HL-60 (cell line): ENCODE data around the gene NPAS2.

Experiments used
- DNase-seq, 2 experiments: peaks; one replicate each; pipeline ENCODE4 v3.0.0-alpha.2; 2010 to 2020; ENCODE audit warnings: low read depth in 1 of 2, low spot score in 1 of 2
- H3K27ac ChIP-seq: fragments of 250-450 bp; sonication (Bioruptor Pico); replicated peaks from 2 replicates; pipeline ENCODE4 v1.5.1; 2020; ENCODE audit warnings: mild to moderate bottlenecking, moderate library complexity
- H3K27me3 ChIP-seq: fragments of 250-450 bp; sonication (Bioruptor Pico); 2 replicates; pipeline ENCODE4 v1.5.1; 2021; ENCODE audit warnings: mild to moderate bottlenecking, moderate library complexity; ENCODE audit not compliant: insufficient read depth, poor library complexity, severe bottlenecking
- H3K4me3 ChIP-seq: replicated peaks from 2 replicates; pipeline ENCODE4 v1.5.1; 2011; ENCODE audit warnings: mild to moderate bottlenecking, control low read depth, low read length; ENCODE audit not compliant: insufficient read depth
- GABPA ChIP-seq: IDR thresholded peaks from 2 replicates; pipeline ENCODE4 v1.6.1; 2012; ENCODE audit warnings: low read depth
- POLR2AphosphoS5 ChIP-seq: IDR thresholded peaks from 2 replicates; pipeline ENCODE4 v1.6.1; 2012; ENCODE audit warnings: low read depth
- REST ChIP-seq: IDR thresholded peaks from 2 replicates; pipeline ENCODE4 v1.6.1; 2012; ENCODE audit warnings: low read depth; ENCODE audit not compliant: insufficient replicate concordance
- SPI1 ChIP-seq: IDR thresholded peaks from 2 replicates; pipeline ENCODE4 v1.6.1; 2012; ENCODE audit warnings: low read depth, mild to moderate bottlenecking, borderline replicate concordance
- TF ChIP-seq, protein P1 (sequence below): IDR thresholded peaks from one replicate; pipeline ENCODE4 v1.5.1; 2011; ENCODE audit warnings: low read length, control low read depth, inconsistent platforms; ENCODE audit not compliant: insufficient read depth

The NPAS2 gene

GRCh38 chr2:100800915-100801314 lies 19.0 kb upstream of the NPAS2 start:
- Histone ChIP-seq H3K4me3 (no peak overlapping the region), H3K27me3 (no peaks in the 10 kb centered on the region), H3K27ac (no peak overlapping the region)
- no peak for DNase-seq
- TF ChIP-seq SPI1 = no peak
- no peak for TF ChIP-seq GABPA
- TF ChIP-seq POLR2AphosphoS5 = no peak
- no peak for TF ChIP-seq REST
- TF ChIP-seq, protein P1, sequence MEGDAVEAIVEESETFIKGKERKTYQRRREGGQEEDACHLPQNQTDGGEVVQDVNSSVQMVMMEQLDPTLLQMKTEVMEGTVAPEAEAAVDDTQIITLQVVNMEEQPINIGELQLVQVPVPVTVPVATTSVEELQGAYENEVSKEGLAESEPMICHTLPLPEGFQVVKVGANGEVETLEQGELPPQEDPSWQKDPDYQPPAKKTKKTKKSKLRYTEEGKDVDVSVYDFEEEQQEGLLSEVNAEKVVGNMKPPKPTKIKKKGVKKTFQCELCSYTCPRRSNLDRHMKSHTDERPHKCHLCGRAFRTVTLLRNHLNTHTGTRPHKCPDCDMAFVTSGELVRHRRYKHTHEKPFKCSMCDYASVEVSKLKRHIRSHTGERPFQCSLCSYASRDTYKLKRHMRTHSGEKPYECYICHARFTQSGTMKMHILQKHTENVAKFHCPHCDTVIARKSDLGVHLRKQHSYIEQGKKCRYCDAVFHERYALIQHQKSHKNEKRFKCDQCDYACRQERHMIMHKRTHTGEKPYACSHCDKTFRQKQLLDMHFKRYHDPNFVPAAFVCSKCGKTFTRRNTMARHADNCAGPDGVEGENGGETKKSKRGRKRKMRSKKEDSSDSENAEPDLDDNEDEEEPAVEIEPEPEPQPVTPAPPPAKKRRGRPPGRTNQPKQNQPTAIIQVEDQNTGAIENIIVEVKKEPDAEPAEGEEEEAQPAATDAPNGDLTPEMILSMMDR = no peak

DNA sequence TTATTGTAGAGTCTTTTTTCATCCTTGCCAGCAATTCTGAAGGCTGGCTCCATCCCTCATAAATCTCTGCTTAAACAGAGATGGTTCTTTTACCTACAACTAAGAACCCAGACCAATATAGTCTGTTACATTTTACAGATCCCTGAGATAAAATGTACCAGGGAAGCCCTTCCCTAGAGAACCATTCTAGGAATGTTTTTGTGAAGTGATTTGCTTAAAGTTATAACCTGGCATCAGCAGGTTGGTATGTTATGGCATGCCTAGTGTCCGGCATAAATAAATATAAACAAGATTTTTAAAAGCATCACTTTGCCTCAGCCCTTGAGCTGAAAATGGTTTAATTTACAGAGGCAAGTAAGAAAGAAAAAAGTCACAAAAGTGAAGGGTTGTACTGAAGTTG lies 18.5 kb upstream of the NPAS2 start:
- TF ChIP-seq POLR2AphosphoS5 = no peak
- TF ChIP-seq, protein P1 = no peak
- TF ChIP-seq GABPA = no peak
- no peak for TF ChIP-seq REST
- no peak for TF ChIP-seq SPI1
- no peak for DNase-seq
- Histone ChIP-seq H3K27me3 (no peaks in the 10 kb centered on the region), H3K4me3 (no peak overlapping the region), H3K27ac (no peak overlapping the region)

GRCh38 chr2:100802066-100802465 lies 17.9 kb upstream of the NPAS2 start:
- DNase-seq = no peak
- Histone ChIP-seq H3K27me3 (no peaks in the 10 kb centered on the region), H3K27ac (no peak overlapping the region), H3K4me3 (no peak overlapping the region)
- TF ChIP-seq GABPA = no peak
- TF ChIP-seq, protein P1 = no peak
- TF ChIP-seq SPI1 = no peak
- TF ChIP-seq REST = no peak
- TF ChIP-seq POLR2AphosphoS5 = no peak
